Epithelial cell of prostate (primary cell): ENCODE measurements around the gene DRC7.

Experiments
- DNase-seq: peaks from one replicate; pipeline ENCODE4 v3.0.0-alpha.2; 2011; ENCODE audit warnings: low read depth, low spot score
- H3K27ac ChIP-seq: fragments of 450-650 bp; 2 replicates; pipeline ENCODE4 v1.5.1; 2017; ENCODE audit warnings: mild to moderate bottlenecking

The DRC7 gene

GRCh38 chr16:57694725-57695679 is at the start of gene DRC7:
Gene DRC7 (plus strand): TSS chr16:57694806. CDS start chr16:57697950, 3,144 bp downstream.
- DNase-seq = no peak

GRCh38 chr16:57645169-57645568 is 49.4 kb upstream of the DRC7 start:
- peak overlapping the region; percentile 26 for H3K27ac ChIP-seq
- DNase-seq = no peak

More at GRCh38 chr16:57694725-57695679, at the start of gene DRC7:
- H3K27ac ChIP-seq = no peak within 1 kb of the TSS

GRCh38 chr16:57645691-57646387 is 48.8 kb upstream of the DRC7 start:
- DNase-seq = no peak
- peak overlapping the region; percentile 26 for H3K27ac ChIP-seq

- peak overlapping the region; percentile 26 for H3K27ac ChIP-seq
- DNase-seq = no peak
Observed at GRCh38 chr16:57646388-57647039, 48.1 kb upstream of the DRC7 start.

- H3K27ac ChIP-seq = peak overlapping the region; percentile 6
- no peak for DNase-seq
Observed at GRCh38 chr16:57647136-57647875, 47.3 kb upstream of the DRC7 start.

- peak overlapping the region; percentile 6 for H3K27ac ChIP-seq
- DNase-seq = no peak
Observed at GRCh38 chr16:57648125-57648524, 46.5 kb upstream of the DRC7 start.

GRCh38 chr16:57648581-57649442 is 45.8 kb upstream of the DRC7 start:
- no peak for DNase-seq
- no peak overlapping the region for H3K27ac ChIP-seq

- no peak for DNase-seq
- H3K27ac ChIP-seq = no peak overlapping the region
Observed at GRCh38 chr16:57649443-57649751, 45.2 kb upstream of the DRC7 start.

GRCh38 chr16:57649846-57650245 is 44.8 kb upstream of the DRC7 start:
- H3K27ac ChIP-seq = no peak overlapping the region
- no peak for DNase-seq

GRCh38 chr16:57651344-57652333 is 43.0 kb upstream of the DRC7 start:
- DNase-seq = no peak

GRCh38 chr16:57652695-57653471 is 41.7 kb upstream of the DRC7 start:
- no peak for DNase-seq
- no peak overlapping the region for H3K27ac ChIP-seq

More at GRCh38 chr16:57651344-57652333, 43.0 kb upstream of the DRC7 start:
- H3K27ac ChIP-seq = no peak overlapping the region

- DNase-seq = no peak
- H3K27ac ChIP-seq = peak overlapping the region; percentile 5
Observed at GRCh38 chr16:57653936-57654335, 40.7 kb upstream of the DRC7 start.

- DNase-seq = no peak
- H3K27ac ChIP-seq = no peak overlapping the region
Observed at GRCh38 chr16:57656342-57656955, 38.2 kb upstream of the DRC7 start.

- DNase-seq = no peak
- no peak overlapping the region for H3K27ac ChIP-seq
Observed at GRCh38 chr16:57657228-57657627, 37.4 kb upstream of the DRC7 start.

- no peak overlapping the region for H3K27ac ChIP-seq
- no peak for DNase-seq
Observed at GRCh38 chr16:57658130-57658877, 36.3 kb upstream of the DRC7 start.
